Activated naive CD8-positive, alpha-beta T cell treated with anti-CD3 and anti-CD28 coated beads, Interleukin-2, amount 10 ng/mL, durations not matched to agents 7 days and 5 days (primary cell): ENCODE results near the gene HOXA7. TPM values are rescaled to one million over a fixed set of nuclear protein-coding genes. Genes with fewer than 3 reads are reported as not detected.
A peak's percentile ranks its signal among the peaks of the same experiment; 100 is the strongest.

Experiments
- ATAC-seq: fragments of 150-1000 bp; cut with Tn5 transposase; one replicate; pipeline ENCODE4 v1.10.0; 2021; ENCODE audit warnings: low read depth, moderate library complexity
- POLR2A ChIA-PET: fragments of 350-600 bp; sonication (Branson Sonifier 250); formaldehyde crosslinking; loops from one replicate; lab custom pipeline; 2021; ENCODE audit warnings: antibody characterized with exemption; lab: Charles Lee
- DNase-seq: peaks from one replicate; pipeline ENCODE4 v3.0.0; 2021
- H3K27ac Mint-ChIP-seq: one replicate; pipeline ENCODE4 v1.8.0; 2022; ENCODE audit warnings: mild to moderate bottlenecking, mixed read lengths
- H3K27me3 Mint-ChIP-seq: one replicate; pipeline ENCODE4 v1.8.0; 2022; ENCODE audit warnings: mild to moderate bottlenecking, moderate library complexity, mixed read lengths
- H3K36me3 Mint-ChIP-seq: one replicate; pipeline ENCODE4 v1.8.0; 2021; ENCODE audit warnings: mild to moderate bottlenecking, mixed read lengths
- H3K4me1 Mint-ChIP-seq: one replicate; pipeline ENCODE4 v1.8.0; 2021; ENCODE audit warnings: mixed read lengths
- H3K4me3 Mint-ChIP-seq: one replicate; pipeline ENCODE4 v1.8.0; 2022; ENCODE audit warnings: mild to moderate bottlenecking, moderate library complexity, mixed read lengths
- H3K9me3 Mint-ChIP-seq: one replicate; pipeline ENCODE4 v1.8.0; 2021; ENCODE audit warnings: mixed read lengths
- total RNA-seq, 2 experiments: library from RNA; stranded (reverse); gene quantifications; one replicate each; pipeline ENCODE4 v1.2.3, GENCODE V29; 2021

Gene HOXA7
- total RNA-seq, 2 experiments from 2014 or later = not detected

- DNase-seq (peak; percentile 34), ATAC-seq (no peak)
- Mint-ChIP-seq H3K36me3 (peaks cover 1% of the 10 kb centered on the region), H3K4me1 (peaks cover 25% of the 10 kb centered on the region), H3K4me3 (no peak overlapping the region), H3K27me3 (peaks cover 85% of the 10 kb centered on the region), H3K9me3 (no peaks in the 10 kb centered on the region), H3K27ac (no peak overlapping the region)
- POLR2A ChIA-PET = interaction anchor here (0.6 kb wide), 1 partner anchor 28 kb away, joined by 5 read pairs; no protein-coding TSS in a partner anchor
Observed at GRCh38 chr7:27182861-27183681, 26.6 kb upstream of the HOXA7 start.

GRCh38 chr7:27182285-27182841, 25.9 kb upstream of the HOXA7 start:
- H3K36me3 Mint-ChIP-seq = peaks cover 1% of the 10 kb centered on the region
- peaks cover 85% of the 10 kb centered on the region for H3K27me3 Mint-ChIP-seq
- no peak overlapping the region for H3K4me3 Mint-ChIP-seq
- peaks cover 21% of the 10 kb centered on the region for H3K4me1 Mint-ChIP-seq
- H3K27ac Mint-ChIP-seq = no peak overlapping the region
- no peak for DNase-seq
- POLR2A ChIA-PET = no interaction called here
- H3K9me3 Mint-ChIP-seq = no peaks in the 10 kb centered on the region
- no peak for ATAC-seq

GRCh38 chr7:27181795-27182275, 25.4 kb upstream of the HOXA7 start:
- POLR2A ChIA-PET = no interaction called here
- Mint-ChIP-seq H3K36me3 (peaks cover 1% of the 10 kb centered on the region), H3K4me3 (no peak overlapping the region), H3K27ac (no peak overlapping the region), H3K4me1 (peaks cover 21% of the 10 kb centered on the region), H3K9me3 (no peaks in the 10 kb centered on the region), H3K27me3 (peaks cover 82% of the 10 kb centered on the region)
- DNase-seq = peak; percentile 17
- ATAC-seq = no peak

DNA sequence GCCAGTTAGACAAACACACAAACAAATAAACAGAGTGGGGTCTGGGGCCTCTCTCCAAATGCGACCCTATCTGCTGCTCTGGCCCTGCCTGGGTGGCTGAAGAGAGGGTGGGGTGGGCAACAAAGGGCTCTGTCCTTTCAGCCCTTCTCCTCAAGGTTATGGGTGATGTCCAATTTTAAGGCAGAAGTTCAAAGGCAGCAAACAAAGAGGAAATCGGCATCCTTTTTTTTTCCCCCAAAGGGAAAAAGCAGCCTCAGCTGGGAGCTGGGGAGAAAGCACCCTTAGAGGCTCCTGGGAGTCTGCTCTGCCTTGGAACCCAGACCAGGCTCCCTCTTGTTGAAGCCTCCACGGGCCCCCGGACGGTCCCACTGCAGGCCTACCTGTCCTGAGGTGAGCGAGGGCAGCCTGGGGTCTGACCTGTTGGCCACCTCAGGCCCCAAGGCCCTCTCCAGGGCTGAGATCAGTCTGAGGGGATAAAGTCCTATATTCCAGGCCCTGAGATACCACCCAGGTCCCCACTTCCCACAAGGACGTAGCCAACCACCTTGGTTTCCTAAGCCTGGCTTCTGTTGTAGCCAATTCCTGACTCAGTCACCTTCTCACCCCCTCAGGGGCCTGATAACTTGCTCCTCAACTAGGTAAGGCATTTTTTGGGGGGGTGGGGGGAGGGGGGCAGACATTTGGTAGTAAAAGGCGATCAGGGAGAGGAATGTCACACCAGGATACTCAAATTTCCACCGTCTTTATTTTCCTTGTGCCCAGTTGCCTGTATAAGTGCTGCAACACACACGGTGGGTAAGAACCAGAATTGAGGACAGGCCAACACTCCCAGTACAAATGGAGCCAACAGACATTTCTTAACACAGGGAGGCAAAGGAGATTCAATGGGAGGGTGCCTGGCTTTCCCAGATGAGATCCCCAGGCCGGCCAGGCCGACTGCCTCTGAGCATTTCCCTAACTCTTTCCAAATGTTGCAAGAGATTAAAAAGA, 24.3 kb upstream of the HOXA7 start:
- peaks cover 71% of the 10 kb centered on the region for H3K27me3 Mint-ChIP-seq
- DNase-seq = peak; percentile 12
- POLR2A ChIA-PET = no interaction called here

DNA sequence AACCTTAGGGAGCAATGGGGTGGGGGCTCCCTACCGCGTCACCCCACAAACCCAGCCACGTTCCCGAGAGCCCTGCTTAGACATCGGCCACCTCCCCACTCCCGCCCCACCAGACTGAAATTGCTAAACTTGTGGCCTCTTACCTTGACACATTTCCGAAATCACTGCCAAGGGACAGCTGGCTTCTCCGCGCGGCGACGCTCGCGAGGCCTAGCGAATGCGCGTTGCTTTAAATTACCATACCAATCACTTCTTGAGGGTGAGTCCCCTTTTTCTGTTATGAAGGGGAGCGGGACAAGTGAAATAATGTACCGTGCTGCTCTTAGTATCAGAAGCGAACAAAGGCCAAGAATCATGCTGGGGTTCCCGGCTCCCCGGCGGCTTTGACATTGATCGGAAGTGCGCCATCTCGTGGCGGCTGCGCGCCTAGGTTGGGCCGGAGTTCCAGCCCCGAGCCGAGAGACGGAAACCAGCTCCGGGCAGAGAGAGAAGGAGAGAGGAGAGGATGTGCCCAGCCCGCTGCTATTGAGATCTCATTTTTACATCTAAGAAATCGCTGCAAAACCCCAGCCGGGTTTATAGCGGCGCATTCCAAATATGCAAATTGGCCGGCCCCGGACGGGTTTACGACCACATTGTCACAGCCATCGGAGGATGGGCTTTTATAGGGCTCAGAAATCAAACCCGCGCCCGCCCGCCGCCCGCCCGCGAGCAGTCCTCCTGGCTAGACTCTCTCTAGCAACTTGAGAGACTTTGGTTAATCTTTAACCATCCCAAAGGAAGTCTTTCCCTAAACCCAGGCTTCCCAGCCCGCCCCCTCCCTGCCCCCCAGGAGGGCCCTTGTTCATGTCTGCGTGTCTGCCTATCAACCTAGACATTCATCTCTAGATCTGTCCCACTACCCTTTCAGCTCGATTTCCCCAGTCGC, 23.3 kb upstream of the HOXA7 start:
- ATAC-seq (peak; percentile 80), DNase-seq (peak; percentile 77)
- peak overlapping the region; percentile 68 for H3K4me3 Mint-ChIP-seq
- no peak overlapping the region for H3K27ac Mint-ChIP-seq
- H3K36me3 Mint-ChIP-seq = peaks cover 1% of the 10 kb centered on the region
- no peaks in the 10 kb centered on the region for H3K9me3 Mint-ChIP-seq
- peaks cover 71% of the 10 kb centered on the region for H3K27me3 Mint-ChIP-seq
- POLR2A ChIA-PET = no interaction called here
- H3K4me1 Mint-ChIP-seq = peaks cover 6% of the 10 kb centered on the region

More for the DNA sequence above, 24.3 kb upstream of the HOXA7 start:
- H3K4me1 Mint-ChIP-seq = peaks cover 14% of the 10 kb centered on the region
- H3K36me3 Mint-ChIP-seq = peaks cover 1% of the 10 kb centered on the region
- H3K4me3 Mint-ChIP-seq = no peak overlapping the region
- no peak for ATAC-seq
- no peaks in the 10 kb centered on the region for H3K9me3 Mint-ChIP-seq
- H3K27ac Mint-ChIP-seq = no peak overlapping the region

DNA sequence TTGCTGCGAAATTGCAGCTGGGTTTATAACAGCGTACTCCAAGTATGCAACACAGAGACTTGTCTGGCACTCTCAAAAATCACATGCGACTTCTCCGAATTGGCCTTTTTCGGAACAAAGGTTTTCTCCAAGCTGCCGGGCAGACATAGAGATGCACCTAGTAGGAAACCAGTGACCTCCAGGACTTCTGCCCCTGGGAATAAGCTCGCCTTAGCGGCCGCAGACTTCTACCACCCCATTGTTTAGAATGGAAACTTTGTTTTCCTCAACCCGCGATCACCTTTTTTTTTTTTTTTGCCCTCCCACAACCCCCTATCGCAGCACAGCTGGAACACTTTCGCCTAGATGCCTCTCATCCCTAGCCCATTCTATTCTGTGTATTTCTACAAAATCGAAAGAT, 22.6 kb upstream of the HOXA7 start:
- Mint-ChIP-seq H3K4me1 (peaks cover 5% of the 10 kb centered on the region), H3K27me3 (peaks cover 71% of the 10 kb centered on the region), H3K27ac (no peak overlapping the region), H3K9me3 (no peaks in the 10 kb centered on the region), H3K4me3 (no peak overlapping the region), H3K36me3 (peaks cover 1% of the 10 kb centered on the region)
- DNase-seq (no peak), ATAC-seq (no peak)
- POLR2A ChIA-PET = no interaction called here

DNA sequence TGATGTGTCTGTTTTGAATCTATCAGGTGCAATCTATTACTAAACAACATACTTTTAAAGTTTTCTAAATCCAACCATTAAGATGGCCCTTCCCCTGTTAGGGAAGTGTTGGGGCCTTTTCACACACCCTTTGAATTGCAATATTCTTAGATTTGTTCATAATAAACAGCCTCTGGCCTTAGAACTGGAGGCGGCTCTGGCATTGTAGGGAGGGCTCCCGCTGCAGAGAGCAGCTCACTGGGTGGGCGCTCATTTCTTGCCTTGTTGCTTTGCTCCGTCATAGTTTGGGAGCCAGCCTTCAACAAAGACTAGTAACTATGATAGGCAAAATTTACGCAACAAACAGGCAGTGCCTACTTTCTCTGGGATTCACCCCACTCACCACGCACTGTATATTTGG, 21.9 kb upstream of the HOXA7 start:
- no peak overlapping the region for H3K27ac Mint-ChIP-seq
- no peaks in the 10 kb centered on the region for H3K9me3 Mint-ChIP-seq
- H3K27me3 Mint-ChIP-seq = peaks cover 66% of the 10 kb centered on the region

DNA sequence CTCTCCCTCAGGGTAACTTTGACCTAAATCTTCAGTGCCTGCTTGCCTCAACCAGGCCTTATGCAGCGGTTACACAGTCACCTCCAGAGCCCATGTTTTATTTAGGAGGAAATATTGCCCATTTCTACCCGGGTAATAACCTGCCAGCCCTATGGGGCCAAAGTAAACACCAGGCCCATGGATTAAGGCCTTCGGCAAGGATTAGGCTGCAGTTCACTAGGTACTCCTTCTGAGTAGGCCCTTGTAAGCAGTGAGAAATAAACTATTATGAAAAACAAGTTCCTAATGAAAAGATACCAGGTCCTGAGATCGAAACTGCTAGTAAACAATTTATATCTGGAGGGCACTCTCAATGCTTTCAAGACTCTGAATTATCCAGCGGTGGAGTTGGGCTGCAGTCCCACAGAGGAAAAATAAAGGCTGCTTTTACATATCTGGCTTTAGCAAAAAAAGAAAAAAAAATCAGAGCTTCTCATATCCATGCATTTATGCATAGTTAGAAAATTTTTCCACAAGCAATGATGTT, 21.4 kb upstream of the HOXA7 start:
- H3K36me3 Mint-ChIP-seq = peaks cover 1% of the 10 kb centered on the region
- peaks cover 5% of the 10 kb centered on the region for H3K4me1 Mint-ChIP-seq
- peaks cover 62% of the 10 kb centered on the region for H3K27me3 Mint-ChIP-seq

More for the DNA sequence above, 21.9 kb upstream of the HOXA7 start:
- POLR2A ChIA-PET = no interaction called here
- H3K36me3 Mint-ChIP-seq = peaks cover 1% of the 10 kb centered on the region
- H3K4me3 Mint-ChIP-seq = no peak overlapping the region
- ATAC-seq = no peak
- peaks cover 5% of the 10 kb centered on the region for H3K4me1 Mint-ChIP-seq
- DNase-seq = no peak

GRCh38 chr7:27176962-27177794, 20.7 kb upstream of the HOXA7 start:
- Mint-ChIP-seq H3K4me1 (peaks cover 8% of the 10 kb centered on the region), H3K4me3 (no peak overlapping the region), H3K9me3 (no peaks in the 10 kb centered on the region), H3K27me3 (peaks cover 62% of the 10 kb centered on the region), H3K27ac (no peak overlapping the region), H3K36me3 (peaks cover 1% of the 10 kb centered on the region)
- DNase-seq (peak; percentile 15), ATAC-seq (no peak)
- POLR2A ChIA-PET = interaction anchor here (0.5 to 0.7 kb wide), 2 partner anchors 14 to 1321 kb away, joined by 3 to 5 read pairs; no protein-coding TSS in a partner anchor

More for the DNA sequence above, 21.4 kb upstream of the HOXA7 start:
- DNase-seq (no peak), ATAC-seq (no peak)
- no peak overlapping the region for H3K27ac Mint-ChIP-seq
- POLR2A ChIA-PET = no interaction called here
- H3K9me3 Mint-ChIP-seq = no peaks in the 10 kb centered on the region
- no peak overlapping the region for H3K4me3 Mint-ChIP-seq

DNA sequence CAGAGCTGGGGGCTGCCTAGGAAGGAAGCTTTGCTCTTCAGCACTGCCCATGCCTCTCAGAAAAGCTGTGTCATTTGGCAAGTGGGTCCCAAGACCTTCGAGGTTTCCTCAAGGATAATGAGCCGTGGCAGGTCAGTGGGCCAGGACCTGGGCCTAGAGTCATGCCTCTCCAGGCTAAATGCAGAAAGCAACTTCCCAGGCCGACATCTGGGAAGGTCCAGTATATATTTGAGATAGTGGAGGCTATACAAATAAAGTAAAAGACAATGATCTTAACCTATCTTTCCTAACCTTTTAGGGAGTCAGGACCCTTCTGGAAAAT, 20.0 kb upstream of the HOXA7 start:
- Mint-ChIP-seq H3K9me3 (no peaks in the 10 kb centered on the region), H3K4me1 (peaks cover 11% of the 10 kb centered on the region), H3K27me3 (peaks cover 64% of the 10 kb centered on the region), H3K36me3 (peaks cover 1% of the 10 kb centered on the region), H3K27ac (no peak overlapping the region), H3K4me3 (no peak overlapping the region)
- DNase-seq (peak; percentile 17), ATAC-seq (no peak)
- POLR2A ChIA-PET = interaction anchor here (0.5 kb wide), 1 partner anchor 1320 kb away, joined by 5 read pairs; no protein-coding TSS in a partner anchor

DNA sequence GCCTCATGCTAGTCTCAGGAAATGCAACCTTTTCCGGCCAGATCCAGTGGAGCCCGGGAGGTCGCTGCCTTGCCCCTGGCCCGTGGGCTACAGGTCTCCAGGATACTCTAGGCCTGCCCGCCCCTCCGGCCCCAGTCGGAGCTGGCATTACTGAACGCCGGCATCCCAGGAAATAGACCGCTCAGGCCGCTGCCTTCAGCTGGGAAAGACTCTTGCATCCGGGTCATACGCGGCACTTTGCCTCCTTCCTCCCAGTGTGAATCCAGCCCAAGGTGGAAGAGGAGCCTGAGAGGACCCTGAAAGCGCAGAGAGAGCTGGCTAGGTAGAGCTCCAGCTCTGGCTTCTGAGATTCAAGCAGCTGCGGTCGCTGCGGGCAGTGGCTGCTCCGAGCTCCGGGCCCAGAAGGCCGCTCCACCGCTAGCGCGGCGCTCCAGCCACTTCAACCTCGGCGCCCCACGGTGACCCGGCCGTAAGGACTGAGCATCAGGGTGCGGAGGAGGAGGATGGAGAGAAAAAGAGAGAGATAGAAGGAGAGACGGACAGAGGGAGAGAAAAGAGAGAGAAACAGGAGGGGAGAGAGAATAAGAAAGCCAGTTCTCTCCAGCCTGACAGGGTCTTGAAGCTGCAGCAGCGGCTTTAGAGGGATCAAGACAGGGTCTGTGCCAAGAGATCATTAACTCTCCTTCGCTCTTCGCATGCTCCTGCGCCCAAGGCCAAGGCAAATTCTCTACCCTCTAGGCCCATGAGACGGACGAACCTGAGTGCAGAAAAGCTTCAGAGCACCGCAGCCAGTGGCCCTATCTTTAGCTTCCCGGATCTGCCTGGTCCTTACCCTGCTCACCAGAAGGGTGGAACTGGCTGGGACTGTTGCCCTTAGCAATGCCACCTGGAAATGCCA, 19.4 kb upstream of the HOXA7 start:
- H3K27me3 Mint-ChIP-seq = peaks cover 65% of the 10 kb centered on the region
- H3K9me3 Mint-ChIP-seq = no peaks in the 10 kb centered on the region
- H3K36me3 Mint-ChIP-seq = peaks cover 1% of the 10 kb centered on the region
- DNase-seq = peak; percentile 19
- H3K4me1 Mint-ChIP-seq = peaks cover 12% of the 10 kb centered on the region
- no peak overlapping the region for H3K4me3 Mint-ChIP-seq
- POLR2A ChIA-PET = no interaction called here
- ATAC-seq = no peak
- no peak overlapping the region for H3K27ac Mint-ChIP-seq
